ENCODE results near the gene CACNA1I.

CACNA1I gene

GRCh38 chr22:39654131-39654926 is 83.8 kb downstream of the CACNA1I start:
- DNase-seq = no peak

- no peak for DNase-seq
These were observed 84.5 kb downstream of the CACNA1I start for GRCh38 chr22:39655004-39655579.

GRCh38 chr22:39655831-39656230 is 85.3 kb downstream of the CACNA1I start:
- no peak for DNase-seq

- no peak for DNase-seq
These were observed 86.2 kb downstream of the CACNA1I start for GRCh38 chr22:39656495-39657490.

GRCh38 chr22:39658367-39658766 is 87.8 kb downstream of the CACNA1I start:
- DNase-seq = no peak

GRCh38 chr22:39658806-39659463 is 88.4 kb downstream of the CACNA1I start:
- no peak for DNase-seq

GRCh38 chr22:39661501-39661841 is 90.9 kb downstream of the CACNA1I start:
- DNase-seq = no peak

- DNase-seq = peak; percentile 43
These were observed 91.5 kb downstream of the CACNA1I start for GRCh38 chr22:39661842-39662685.

GRCh38 chr22:39662686-39663052 is 92.1 kb downstream of the CACNA1I start:
- DNase-seq = no peak

- DNase-seq = no peak
These were observed 93.2 kb downstream of the CACNA1I start for GRCh38 chr22:39663751-39664150.

GRCh38 chr22:39664485-39665200 is 94.1 kb downstream of the CACNA1I start:
- DNase-seq = no peak

- no peak for DNase-seq
These were observed 94.7 kb downstream of the CACNA1I start for GRCh38 chr22:39665229-39665628.

- DNase-seq = no peak
These were observed 95.3 kb downstream of the CACNA1I start for GRCh38 chr22:39665661-39666431.

- no peak for DNase-seq
These were observed 95.9 kb downstream of the CACNA1I start for GRCh38 chr22:39666495-39666894.

- no peak for DNase-seq
These were observed 96.4 kb downstream of the CACNA1I start for GRCh38 chr22:39666926-39667325.

- no peak for DNase-seq
These were observed 98.9 kb downstream of the CACNA1I start for GRCh38 chr22:39669432-39669831.

GRCh38 chr22:39671936-39672335 is 101.4 kb downstream of the CACNA1I start:
- DNase-seq = no peak

GRCh38 chr22:39674536-39674935 is 104.0 kb downstream of the CACNA1I start:
- no peak for DNase-seq

GRCh38 chr22:39675947-39676346 is 105.4 kb downstream of the CACNA1I start:
- no peak for DNase-seq

GRCh38 chr22:39677967-39678366 is 107.4 kb downstream of the CACNA1I start:
- DNase-seq = no peak
